ENCODE data around the gene INPP5A.
"Not testable (repeated sequence)": the region's sequence is repeated elsewhere in the genome, so short reads cannot be mapped to it uniquely, and the experiment has no call there.

The INPP5A gene

DNA sequence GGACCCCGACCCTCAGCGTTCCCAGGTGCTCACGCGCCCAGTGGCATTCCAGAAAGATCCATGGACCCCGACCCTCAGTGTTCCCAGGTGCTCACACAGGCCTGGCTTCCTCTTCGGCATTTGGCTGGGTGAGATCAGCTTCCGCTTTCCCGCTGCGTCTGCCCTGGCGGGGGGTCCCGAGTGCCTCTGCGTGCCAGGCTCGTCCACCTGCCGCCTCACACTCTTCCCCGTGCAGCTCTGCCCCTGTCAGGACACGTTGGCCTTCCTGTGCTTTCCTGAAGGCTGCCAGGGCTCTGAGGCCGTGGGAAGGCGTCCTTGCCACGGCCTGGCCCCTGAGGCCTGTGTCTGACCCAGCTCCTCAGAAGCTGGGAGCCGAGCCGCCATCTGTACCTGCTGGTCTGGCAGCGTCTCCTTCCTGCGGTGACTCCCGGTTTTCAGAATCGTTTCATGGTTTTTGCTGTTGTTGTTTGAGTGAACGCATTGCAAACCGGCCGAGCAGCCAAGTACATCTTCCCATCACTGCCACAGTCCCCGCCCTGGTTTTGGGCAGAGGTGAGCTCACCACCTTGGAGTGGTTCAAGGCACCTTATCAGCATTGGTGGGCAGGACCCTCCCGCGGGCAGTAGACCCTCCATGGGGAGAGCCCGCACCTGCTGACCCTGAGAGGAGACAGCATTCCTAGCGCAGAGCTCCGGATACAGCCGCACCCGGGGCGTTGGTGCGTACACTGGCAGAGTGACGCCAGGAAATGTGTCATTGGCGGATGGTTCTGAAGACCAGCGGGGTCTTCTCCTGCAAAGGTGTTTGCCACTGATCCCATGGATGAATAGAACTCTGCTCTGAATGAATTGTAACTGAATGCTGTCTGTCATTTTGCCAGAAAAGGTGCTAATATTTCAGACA lies 231.0 kb downstream of the INPP5A start:
- peak; percentile 64 for DNase-seq (ENCODE audit: low spot score)

DNA sequence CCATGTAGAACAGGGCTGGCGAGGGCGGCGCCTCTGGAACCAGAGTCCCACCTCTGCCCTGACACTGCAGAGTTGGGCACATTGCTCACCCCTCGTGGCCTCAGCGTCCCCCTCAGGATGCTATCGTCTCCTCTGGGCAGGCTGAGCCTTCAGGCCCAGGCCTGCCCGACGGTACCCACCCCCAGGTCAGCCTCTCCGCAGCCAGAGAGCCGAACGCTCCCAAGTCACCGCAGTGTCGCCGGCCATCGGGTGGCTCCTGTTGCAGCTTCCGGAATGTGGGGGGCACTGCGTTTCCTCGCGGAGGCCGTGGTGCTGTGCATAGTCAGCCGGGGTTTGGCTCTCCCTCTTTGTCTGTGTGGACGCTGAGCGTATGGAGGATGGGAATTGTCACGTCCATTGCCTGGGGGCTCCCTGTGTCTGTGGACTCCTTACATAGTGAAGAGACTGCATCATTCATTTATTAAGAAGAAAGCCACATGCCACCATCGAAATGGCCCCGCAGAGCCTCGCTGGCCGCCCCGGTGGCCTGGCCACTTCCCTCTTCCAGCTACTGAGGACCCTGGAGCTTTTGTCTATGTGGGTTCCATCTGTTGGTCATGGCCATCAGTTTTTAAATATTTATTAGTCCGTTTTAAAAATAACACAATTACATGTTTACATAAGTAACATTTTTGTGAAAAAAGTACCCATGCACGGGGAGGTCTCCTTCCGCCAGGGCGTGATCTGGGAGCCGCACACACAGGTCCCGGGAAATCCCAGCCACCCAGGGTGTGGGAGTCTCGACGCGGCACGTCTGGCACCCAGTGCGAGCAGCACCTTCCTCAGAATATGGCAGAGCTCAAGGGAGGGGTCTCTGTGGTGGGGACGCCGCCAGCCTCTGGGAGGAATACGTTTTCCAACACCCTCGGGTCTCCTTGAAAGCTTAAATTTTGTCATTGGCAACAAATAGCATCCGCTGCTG lies 232.8 kb downstream of the INPP5A start:
- no peak for DNase-seq (ENCODE audit: low spot score)

DNA sequence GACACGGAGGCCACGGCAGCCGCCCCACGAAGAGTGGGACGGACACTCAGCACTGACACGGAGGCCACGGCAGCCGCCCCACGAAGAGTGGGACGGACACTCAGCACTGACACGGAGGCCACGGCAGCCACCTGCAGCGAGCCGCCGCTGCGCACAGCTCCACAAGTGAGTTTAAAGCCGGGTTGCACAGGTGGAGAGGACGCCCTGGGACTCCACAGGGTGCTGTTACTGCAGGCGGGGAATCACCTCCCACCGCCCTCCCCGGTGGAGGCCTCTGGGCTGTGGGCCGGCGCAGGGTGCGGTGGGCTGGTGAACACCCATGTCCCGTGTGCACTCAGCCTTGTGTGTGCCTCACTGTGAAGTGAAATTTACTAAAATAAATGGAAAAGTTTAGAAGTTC lies 235.2 kb downstream of the INPP5A start:
- not testable (repeated sequence) for DNase-seq (ENCODE audit: low spot score)

DNA sequence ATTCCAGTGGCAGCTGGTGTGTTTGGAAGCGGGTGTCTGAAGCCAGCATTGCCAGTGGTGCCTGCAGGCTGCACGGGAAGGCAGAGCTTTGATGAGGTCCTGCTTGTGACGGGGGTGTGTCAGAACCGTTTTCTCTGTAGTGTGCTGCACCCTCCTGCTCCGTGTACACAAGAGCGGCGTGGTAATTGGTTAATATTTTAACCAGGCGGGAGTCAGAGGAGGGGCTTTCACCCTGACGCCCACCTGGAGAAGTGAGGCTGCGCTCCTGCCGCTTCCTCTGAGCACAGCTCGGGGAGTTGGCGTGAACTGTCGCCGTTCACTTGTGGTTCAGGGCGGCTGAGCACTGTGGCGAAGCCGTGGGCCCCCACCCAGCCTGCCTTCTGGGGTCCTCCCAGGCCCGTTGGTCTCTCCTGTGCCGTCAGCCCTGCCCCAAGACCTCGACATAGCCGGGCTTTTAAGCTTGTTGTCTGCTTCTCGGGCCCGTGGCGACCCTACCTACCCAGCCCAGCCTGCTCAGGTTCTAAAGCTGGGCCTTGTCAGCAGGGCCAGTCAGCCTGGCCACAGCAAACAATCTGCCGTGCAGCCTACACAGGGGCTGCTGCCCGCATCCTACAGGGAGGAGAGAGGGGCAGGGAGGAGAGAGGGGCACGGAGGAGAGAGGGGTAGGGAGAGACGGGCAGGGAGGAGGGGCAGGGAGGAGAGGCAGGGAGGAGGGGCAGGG lies 236.8 kb downstream of the INPP5A start:
- no peak for DNase-seq (ENCODE audit: low spot score)

DNA sequence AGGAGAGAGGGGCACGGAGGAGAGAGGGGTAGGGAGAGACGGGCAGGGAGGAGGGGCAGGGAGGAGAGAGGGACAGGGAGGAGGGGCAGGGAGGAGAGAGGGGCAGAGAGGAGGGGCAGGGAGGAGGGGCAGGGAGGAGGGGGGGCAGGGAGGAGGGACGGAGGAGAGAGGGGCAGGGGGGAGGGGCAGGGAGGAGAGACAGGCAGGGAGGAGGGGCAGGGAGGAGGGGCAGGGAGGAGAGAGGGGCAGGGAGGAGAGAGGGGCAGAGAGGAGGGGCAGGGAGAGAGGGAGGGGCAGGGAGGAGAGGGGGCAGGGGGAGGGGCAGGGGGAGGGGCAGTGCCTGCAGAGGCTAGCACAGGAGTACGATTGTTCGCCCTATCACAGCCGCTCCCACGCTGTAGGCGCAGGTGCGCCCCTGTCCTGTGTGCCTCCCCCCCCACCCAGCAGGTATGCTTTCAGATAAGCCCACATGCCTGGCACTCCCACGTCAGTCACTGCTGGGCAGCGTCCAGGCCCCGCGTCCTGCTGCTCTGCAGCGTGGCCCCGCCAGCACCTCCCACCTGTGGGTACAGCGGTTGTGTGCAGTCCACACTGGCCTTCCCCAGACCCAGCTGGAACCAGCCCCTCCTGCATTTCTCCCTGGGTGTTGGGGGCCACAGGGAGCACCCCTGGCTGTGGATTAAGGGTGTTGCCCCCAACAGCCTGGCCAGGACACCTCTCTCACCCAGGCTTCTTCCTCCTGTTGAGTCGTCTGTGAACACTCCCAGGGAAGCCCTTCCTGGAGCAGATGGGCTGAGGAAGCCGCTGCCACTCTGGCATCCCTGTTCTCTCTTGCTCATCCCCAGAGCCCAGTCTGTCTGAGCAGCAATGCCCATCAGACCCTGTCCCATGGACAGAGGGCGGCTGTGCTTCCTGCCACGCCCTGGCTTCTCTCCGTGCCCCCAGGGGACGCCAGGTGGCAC lies 237.6 kb downstream of the INPP5A start:
- DNase-seq (ENCODE audit: low spot score) = peak; percentile 15

DNA sequence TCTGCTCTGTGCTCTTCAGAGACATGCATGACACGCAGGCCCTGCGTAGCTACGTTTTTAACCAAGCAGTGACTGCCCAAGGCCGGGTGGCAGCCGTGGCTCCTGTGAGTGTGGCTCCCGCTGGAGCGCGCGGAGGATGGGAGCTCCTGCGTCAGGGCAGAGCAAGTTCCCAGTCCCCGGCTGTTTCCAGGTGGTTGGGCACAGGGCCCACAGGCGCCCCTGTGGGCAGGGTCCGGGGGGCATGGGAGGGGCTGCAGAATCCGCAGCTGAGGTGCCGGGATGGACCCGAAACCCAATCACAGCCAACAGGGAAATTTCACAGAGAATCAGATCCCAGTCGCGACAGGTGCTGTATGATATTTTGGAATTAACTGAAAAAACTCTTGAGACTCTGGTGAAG lies 238.6 kb downstream of the INPP5A start:
- DNase-seq (ENCODE audit: low spot score) = no peak

DNA sequence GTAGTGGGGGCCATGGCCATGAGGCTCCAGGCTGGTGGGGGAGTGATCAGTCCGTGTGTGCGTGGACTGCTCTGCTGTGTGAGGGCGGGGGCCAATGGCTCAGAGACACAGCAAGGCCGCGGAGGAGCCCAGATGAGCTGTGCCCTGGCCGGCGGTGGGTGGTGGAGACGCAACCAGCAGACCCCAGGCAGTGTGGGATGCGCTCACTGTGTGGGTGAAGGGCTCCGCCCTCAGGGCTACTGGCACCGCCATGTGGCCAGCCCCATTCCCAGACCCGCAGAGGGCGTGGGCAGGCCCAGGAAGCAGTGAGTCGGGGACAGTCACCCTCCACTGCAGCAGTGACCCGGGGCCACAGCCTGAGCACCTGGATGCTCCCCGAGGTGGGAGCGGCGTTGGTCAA lies 239.2 kb downstream of the INPP5A start:
- DNase-seq (ENCODE audit: low spot score) = no peak

DNA sequence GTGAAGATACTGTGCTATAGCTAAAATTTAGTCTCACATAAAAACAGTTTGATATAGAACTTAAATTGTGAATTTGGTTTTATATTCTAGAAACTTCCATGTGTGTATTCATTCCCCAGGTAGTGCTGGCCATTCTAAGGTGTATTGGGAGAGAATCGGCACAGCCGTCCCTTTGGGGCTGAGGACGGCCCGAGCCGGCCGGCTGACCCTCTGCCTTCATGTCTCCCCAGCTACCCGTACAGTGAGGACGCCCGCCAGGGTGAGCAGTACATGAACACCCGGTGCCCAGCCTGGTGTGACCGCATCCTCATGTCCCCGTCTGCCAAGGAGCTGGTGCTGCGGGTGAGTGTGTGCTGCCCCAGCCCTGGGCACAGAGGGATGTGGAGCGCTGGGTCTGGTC lies 239.9 kb downstream of the INPP5A start:
- no peak for DNase-seq (ENCODE audit: low spot score)

DNA sequence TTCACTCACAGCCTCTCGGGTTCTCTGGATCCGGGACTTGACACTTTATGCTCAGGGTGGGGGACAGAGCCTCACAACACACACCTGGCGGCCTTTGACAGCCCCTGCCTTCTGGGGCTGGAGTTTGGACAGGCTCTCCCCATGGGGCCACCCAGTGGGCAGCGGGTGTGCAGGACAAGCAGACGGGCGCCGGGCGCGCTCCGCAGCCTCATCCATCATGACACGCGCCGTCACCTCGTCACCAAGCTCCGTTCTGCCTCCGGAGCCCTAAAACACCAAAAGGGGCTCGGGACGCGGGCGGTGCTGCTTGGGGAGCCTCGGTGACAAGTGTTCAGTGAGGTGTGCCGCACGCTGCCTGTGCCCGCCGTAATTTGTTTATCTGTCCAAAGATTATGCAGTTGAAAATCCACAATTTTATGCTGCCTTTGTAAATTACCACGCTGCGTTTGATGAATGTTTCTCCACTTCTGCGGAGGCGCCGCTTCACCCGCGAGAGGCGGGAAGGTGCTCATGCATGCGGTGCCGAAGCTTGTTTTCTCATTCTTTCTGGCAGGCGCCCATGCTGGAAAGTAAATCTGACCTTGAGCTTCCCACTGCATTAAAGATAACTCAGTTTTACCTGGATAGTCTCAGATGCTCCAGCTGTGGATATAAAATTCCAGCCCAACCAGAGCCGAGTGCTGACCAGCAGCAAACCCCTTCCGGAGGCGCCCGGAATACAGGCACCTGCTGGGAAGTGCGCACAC lies 242.1 kb downstream of the INPP5A start:
- no peak for DNase-seq (ENCODE audit: low spot score)

DNA sequence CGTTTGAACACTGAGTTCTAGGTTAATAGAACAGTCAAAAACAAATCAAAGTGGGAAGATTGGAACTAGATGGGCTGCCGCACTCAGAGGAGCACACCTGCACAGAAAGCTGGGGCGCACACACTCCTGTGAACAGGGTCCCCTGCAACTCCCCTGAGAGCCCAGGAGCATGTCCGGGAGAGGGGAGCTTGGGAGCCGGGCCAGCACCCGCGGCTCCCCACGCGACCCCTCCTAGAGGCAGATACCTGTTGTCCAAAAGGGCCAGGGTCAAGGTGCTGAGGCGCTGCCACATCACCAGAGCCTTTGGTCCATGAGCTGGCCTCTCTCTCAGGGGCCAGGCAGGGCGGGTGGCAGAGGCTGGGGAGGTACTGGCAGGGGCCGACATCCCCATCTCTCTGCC lies 242.8 kb downstream of the INPP5A start:
- DNase-seq (ENCODE audit: low spot score) = no peak

DNA sequence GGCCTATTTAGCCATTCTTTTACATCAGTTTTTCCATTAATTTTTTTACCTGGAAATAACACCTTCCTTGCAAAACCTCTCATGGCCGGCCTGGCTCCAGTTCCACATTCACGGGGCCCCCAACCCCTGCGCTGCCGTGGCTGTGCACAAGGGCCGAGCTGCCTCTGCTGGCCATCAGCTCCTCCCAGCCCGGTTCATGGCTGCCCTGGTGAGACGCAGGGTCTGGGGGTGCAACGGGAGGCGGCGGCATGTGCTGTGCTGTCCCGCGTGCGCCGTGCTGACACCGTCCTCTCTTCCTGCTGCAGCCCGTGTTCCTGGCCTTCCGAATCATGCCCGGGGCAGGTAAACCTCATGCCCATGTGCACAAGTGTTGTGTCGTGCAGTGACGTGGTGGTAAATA lies 244.0 kb downstream of the INPP5A start:
- no peak for DNase-seq (ENCODE audit: low spot score)

DNA sequence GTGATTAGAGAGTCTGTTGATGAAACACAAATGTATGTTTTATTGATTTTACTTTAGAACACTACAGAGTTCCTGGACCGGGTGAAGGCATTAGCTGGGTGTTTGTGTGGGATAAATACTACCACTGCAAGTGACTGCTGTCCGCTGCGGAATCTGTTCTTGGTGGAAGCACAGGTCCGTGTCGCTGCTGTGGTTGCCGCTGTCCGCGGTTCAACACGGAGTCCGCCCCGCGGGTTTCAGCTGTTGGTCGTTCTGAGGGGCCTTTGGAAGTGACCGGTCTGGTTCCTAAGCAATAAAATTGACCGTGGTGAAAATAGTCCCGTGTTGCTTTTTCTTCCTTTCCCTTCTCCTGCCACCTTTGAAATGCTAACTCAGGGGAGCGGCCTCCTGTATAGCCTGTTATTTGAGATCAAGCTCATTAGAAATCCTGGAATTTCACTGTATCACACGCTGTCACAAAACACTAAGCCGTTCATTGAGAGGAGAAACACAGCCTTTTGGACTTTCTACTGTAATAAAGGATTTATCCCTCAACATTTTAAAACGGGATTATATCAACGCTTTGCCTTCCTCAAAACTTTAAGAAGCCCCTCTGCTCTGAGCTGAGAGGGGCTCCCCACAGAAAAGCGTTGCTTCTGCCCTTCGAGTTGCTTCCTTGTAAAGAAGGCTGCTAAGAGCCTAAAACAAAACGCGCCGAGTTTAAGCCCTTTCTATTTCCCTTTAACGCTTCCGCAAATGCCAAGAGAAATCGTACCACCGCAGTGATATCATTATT lies 245.8 kb downstream of the INPP5A start:
- DNase-seq (ENCODE audit: low spot score) = no peak

DNA sequence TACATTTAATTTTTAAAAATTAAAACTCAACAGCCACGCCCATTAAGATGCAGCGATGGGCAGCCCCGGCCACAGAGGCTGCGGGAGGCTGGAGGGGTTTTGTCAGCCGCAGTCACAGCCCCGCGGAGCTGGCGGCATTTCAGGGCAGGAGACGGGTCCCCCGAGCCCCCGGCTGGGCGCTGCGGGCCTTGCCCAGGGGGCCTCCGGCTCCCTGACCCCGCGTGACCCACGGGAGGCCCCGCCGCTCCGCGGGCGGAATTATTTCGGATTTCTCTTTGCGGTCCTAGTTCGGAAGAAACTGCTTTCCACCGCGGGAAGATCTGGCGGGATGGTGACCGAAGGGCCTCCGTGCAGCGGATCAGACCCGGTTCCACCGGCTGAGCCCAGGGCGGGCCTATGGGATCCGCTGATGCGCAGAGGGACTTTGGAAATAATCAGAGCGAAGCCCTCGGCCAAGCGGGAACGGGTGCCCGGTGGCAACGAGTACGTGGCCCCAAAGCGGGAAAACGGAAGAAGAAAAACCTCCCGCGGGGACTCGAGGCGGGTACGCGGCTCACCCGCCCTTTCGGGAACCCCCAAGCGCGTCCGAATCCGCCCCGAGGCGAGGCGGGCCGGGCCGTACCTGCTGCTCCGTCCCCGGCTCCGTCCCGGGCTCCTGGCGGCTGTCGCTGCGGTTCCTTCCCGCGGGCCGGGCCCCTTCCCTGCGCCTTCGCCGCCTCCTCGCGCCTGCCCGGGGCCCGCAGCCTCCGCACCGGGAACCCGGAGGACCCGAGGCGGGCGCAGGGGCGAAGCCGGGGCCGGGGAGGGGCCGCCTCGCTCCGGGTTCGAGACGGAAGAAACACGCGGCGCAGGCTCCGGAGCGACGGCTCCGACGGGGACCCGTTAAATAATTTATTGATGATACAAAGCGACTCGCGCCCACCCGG lies 246.6 kb downstream of the INPP5A start:
- DNase-seq (ENCODE audit: low spot score) = no peak

DNA sequence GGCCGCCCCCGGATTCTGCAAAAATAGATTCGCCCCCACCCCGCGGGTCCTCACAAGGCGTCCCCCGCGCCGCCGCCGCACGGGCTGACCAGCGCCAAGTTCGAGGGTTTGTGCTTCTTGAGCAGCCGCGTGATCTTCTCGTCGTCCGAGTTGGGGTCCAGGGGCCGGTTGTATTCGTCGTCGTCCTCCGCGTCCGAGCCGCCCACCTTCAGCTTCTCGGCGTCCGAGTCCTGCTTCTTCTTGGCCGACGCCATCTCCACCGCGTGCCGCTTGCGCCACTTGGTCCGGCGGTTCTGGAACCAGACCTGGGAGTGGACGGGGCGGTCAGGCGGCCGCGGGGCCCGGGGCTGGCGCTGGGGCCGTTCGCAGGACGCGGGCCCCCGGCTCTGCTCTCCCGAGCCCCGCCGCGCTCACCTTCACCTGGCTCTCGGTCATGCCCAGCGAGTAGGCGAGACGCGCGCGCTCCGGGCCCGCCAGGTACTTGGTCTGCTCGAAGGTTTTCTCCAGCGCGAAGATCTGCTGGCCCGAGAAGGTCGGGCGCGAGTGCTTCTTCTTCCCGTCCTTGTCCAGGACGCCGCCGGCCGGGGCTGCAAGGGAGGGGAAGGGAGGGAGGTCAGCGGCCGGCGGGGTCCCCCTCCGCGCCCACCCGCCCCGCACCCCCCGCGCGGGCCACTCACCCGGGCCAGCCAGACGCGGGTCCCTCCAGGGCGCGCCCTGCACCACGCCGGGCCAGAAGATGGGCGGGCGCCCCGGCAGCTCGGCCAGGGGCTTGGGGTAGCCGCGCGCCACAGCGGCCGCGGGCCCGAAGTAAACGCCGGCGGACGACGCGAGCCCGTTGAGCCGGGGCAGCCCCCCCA lies 247.5 kb downstream of the INPP5A start:
- no peak for DNase-seq (ENCODE audit: low spot score)

DNA sequence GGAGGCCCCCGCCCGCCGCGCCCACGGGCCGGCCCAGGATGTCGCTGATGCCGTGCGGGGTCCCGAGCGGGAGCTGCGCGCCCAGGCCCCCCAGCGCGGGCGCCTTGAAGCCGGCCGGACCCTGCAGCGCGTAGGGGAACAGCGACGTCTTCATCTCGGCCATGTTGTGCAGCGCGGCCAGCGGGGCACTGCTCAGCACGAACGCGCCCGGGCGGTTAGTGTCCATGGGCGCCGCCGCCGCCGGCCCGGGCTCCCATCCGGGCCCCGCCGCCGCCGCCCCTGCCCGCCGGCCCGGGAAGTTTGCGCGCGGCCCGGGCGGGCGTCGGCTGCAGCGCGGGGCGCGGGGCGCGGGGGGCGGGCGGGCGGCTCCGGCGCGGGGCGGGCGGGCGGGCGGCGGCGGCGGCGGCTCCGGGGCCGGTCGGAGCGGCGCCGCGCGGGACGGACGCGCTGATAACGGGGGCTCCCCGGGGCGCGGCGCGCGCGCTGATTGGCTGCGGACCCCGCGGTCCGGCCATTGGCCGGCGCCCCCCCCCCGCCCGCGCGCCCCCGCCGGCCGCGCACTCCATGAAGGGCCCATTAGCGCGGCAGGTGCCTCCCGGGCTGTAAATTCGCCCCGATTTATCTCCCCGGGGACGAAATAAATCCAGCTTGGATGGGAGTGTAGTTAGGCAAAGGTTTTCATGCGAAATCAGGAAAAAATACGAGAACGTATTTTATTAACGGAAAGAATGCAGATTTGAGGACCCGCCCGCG lies 248.3 kb downstream of the INPP5A start, which contains the start of gene NKX6-2:
Gene NKX6-2, minus strand, starts transcription at position 425 of the 753 bp plus-strand sequence. Its CDS starts 199 bp downstream, at position 226.
- no peak for DNase-seq (ENCODE audit: low spot score)

DNA sequence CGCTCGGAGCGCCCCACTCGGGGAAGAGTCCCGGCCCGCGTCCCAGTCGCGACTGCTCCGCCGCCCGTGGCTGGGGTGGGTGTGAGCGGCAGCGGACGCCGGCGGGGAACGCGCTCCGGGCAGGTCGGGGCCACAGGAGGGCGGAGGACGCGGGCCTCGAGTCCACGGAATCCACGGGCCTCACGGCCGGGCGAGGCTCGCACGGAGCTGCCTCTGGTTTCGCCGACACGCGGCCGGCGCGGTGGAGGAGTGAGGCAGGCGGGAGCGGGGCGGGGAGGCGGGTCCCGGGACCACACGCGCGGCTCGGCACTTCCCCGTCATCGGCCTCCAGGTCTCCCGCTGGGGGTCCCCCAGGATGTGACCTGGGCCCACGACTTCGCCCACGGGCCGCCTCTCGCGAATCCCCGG lies 248.9 kb downstream of the INPP5A start:
- DNase-seq (ENCODE audit: low spot score) = no peak
